Uterus (tissue), 4 donors: ENCODE data around the gene CRLF1. TPM values are rescaled to one million over a fixed set of nuclear protein-coding genes. Genes with fewer than 3 reads are reported as not detected.

Experiments
- DNase-seq, 2 donors: peaks; one replicate each; pipeline ENCODE4 v3.0.0-alpha.2; 2019 to 2020
- H3K27ac ChIP-seq, 2 donors: fragments of 200-600 bp; sonication (generic); 1 replicate in 1 of 2; 2 replicates in 1 of 2; pipeline ENCODE4 v1.5.1; 2016 to 2018
- H3K27me3 ChIP-seq, 2 donors: fragments of 200-600 bp; sonication (generic); one replicate each; pipeline ENCODE4 v1.5.1; 2018 to 2019; ENCODE audit warnings: control low read depth in 1 of 2
- H3K36me3 ChIP-seq, 2 donors: fragments of 200-600 bp; sonication (generic); one replicate each; pipeline ENCODE4 v1.5.1; 2019; ENCODE audit warnings: control low read depth in 1 of 2
- H3K4me1 ChIP-seq, 2 donors: fragments of 200-600 bp; sonication (generic); one replicate each; pipeline ENCODE4 v1.5.1; 2018 to 2019; ENCODE audit warnings: control low read depth in 1 of 2
- H3K4me3 ChIP-seq, 2 donors: fragments of 200-600 bp; sonication (generic); 1 replicate in 1 of 2; 2 replicates in 1 of 2; pipeline ENCODE4 v1.5.1; 2018 to 2019; ENCODE audit warnings: mild to moderate bottlenecking in 1 of 2
- H3K9me3 ChIP-seq, 2 donors: fragments of 200-600 bp; sonication (generic); one replicate each; pipeline ENCODE4 v1.5.1; 2019; ENCODE audit warnings: control low read depth in 1 of 2
- CTCF ChIP-seq, 4 experiments: fragments of 200-600 bp in 2 of 4; fragments of 450-650 bp in 2 of 4; sonication (generic) in 2 of 4; IDR thresholded peaks; one replicate each; pipeline ENCODE4 v1.5.1; 2016 to 2019; ENCODE audit warnings: antibody characterized with exemption in 4 of 4, mild to moderate bottlenecking in 2 of 4, moderate library complexity in 1 of 4
- POLR2A ChIP-seq, 2 donors: fragments of 450-650 bp; IDR thresholded peaks; one replicate each; pipeline ENCODE4 v1.6.1; 2016; ENCODE audit warnings: antibody characterized with exemption in 2 of 2, mild to moderate bottlenecking in 1 of 2, moderate library complexity in 1 of 2
- intact Hi-C: fragments of 100-400 bp; cut with DNase I; formaldehyde crosslinking; loops from one replicate; pipeline ENCODE4 v1.15.1; 2023; ENCODE audit warnings: low total_unique reads
- total RNA-seq, 4 donors: library from RNA; depleted of rRNA in 3 of 4; stranded (reverse); fragments of >200 nt in 3 of 4; gene quantifications; one replicate each; pipeline versions ENCODE4 v1.1.0 to v1.2.4, GENCODE V29; 2014 to 2023
- donor health status: DM: yes; HTN: yes; CAD: no.

Gene CRLF1
- total RNA-seq, 4 donors from 2014 or later: 0.26 to 0.69 (median 0.67) TPM; not detected in 1

GRCh38 chr19:18574691-18575291, 31.8 kb downstream of the CRLF1 start:
- H3K36me3 ChIP-seq: no peaks in the 10 kb centered on the region
- H3K9me3 ChIP-seq: no peaks in the 10 kb centered on the region
- TF ChIP-seq POLR2A (IDR thresholded peaks at IDR 0.05): no peak
- no peak for TF ChIP-seq CTCF (IDR thresholded peaks at IDR 0.05)
- H3K4me3 ChIP-seq: no peak overlapping the region
- intact Hi-C loops: loop anchor here (10.0 kb wide), 1 partner anchor 130 kb away; no protein-coding TSS in a partner anchor
- no peak overlapping the region for H3K27ac ChIP-seq
- DNase-seq: no peak
- peaks cover 8 to 9% of the 10 kb centered on the region in 2 donors for H3K4me1 ChIP-seq
- no peaks in the 10 kb centered on the region for H3K27me3 ChIP-seq

GRCh38 chr19:18571564-18572344, 34.8 kb downstream of the CRLF1 start, which contains the start of gene UBA52:
Gene UBA52 (plus strand): TSS chr19:18571857. CDS start chr19:18573301, 1,444 bp downstream.
- H3K9me3 ChIP-seq: no peaks in the 10 kb centered on the region
- H3K36me3 ChIP-seq: no peaks in the 10 kb centered on the region
- peak within 1 kb of the TSS; percentile 72 to 91 for H3K4me3 ChIP-seq
- intact Hi-C loops: loop anchor here (10.0 kb wide), 1 partner anchor 127 kb away; no protein-coding TSS in a partner anchor
- no peaks in the 10 kb centered on the region for H3K27me3 ChIP-seq
- TF ChIP-seq POLR2A (IDR thresholded peaks at IDR 0.05) (peak; percentile 85 to 95), CTCF (IDR thresholded peaks at IDR 0.05) (peak in 2 of 4 experiments; percentile 19 to 21)
- peak; percentile 96 to 99 for DNase-seq
- peak within 1 kb of the TSS; percentile 75 to 92 for H3K27ac ChIP-seq
- peaks cover 8 to 9% of the 10 kb centered on the region in 2 donors for H3K4me1 ChIP-seq

- no peak overlapping the region for H3K27ac ChIP-seq
- no peaks in the 10 kb centered on the region for H3K36me3 ChIP-seq
- intact Hi-C loops: no loop called here
Measured at GRCh38 chr19:18568367-18568766, 38.2 kb downstream of the CRLF1 start.

GRCh38 chr19:18566953-18567352, 39.6 kb downstream of the CRLF1 start:
- no peak for DNase-seq
- H3K27ac ChIP-seq: no peak overlapping the region
- H3K4me3 ChIP-seq: no peak overlapping the region
- no peaks in the 10 kb centered on the region for H3K4me1 ChIP-seq
- no peaks in the 10 kb centered on the region for H3K9me3 ChIP-seq
- TF ChIP-seq POLR2A (IDR thresholded peaks at IDR 0.05) (no peak), CTCF (IDR thresholded peaks at IDR 0.05) (no peak)
- no peaks in the 10 kb centered on the region for H3K27me3 ChIP-seq
- H3K36me3 ChIP-seq: no peaks in the 10 kb centered on the region
- intact Hi-C loops: no loop called here

More at GRCh38 chr19:18568367-18568766, 38.2 kb downstream of the CRLF1 start:
- TF ChIP-seq CTCF (IDR thresholded peaks at IDR 0.05) (no peak), POLR2A (IDR thresholded peaks at IDR 0.05) (no peak)
- H3K4me3 ChIP-seq: no peak overlapping the region
- no peaks in the 10 kb centered on the region for H3K27me3 ChIP-seq
- peaks cover 8 to 9% of the 10 kb centered on the region in 2 donors for H3K4me1 ChIP-seq
- H3K9me3 ChIP-seq: no peaks in the 10 kb centered on the region
- DNase-seq: no peak

GRCh38 chr19:18562086-18562485, 44.5 kb downstream of the CRLF1 start:
- Histone ChIP-seq H3K4me3 (no peak overlapping the region), H3K9me3 (no peaks in the 10 kb centered on the region), H3K4me1 (peaks cover 0 to 5% of the 10 kb centered on the region in 2 donors), H3K27me3 (no peaks in the 10 kb centered on the region), H3K36me3 (no peaks in the 10 kb centered on the region), H3K27ac (peak overlapping the region; percentile 69 to 73)
- intact Hi-C loops: no loop called here
- no peak for TF ChIP-seq POLR2A (IDR thresholded peaks at IDR 0.05)
- DNase-seq: no peak
